ENCODE data around the gene CSMD2.

DNA sequence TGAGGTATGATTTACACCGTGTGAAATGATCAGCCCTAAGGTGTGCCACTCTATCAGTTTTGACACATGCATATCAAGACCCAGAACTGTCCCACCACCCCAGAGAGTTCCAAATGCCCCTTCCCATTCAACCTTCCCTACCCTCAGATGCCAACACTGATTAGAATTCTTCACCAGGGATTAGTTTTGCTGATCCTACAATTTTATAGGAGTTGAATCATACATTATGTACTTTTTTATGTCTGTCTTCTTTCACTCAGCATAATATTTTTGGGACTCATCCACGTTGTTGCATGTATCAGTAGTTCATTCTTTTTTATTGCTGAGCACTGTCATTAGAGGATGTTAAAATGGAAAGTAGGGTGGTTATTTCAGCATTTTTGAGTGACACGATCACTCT, 514.3 kb downstream of the CSMD2 start:
- TF ChIP-seq SUZ12 (IDR thresholded peaks at IDR 0.05) = no peak
- no peak for TF ChIP-seq HDGF (IDR thresholded peaks at IDR 0.05; ENCODE audit: borderline replicate concordance)
- TF ChIP-seq BHLHE40 (IDR thresholded peaks at IDR 0.05; ENCODE audit: borderline replicate concordance) = no peak
- no peak for TF ChIP-seq FOXK2 (IDR thresholded peaks at IDR 0.05)
- no peak for TF ChIP-seq ARNT (IDR thresholded peaks at IDR 0.05)
- no peak for TF ChIP-seq ZNF384 (IDR thresholded peaks at IDR 0.05)

All from HEK293T (cell line).